ENCODE data around the gene GATA2.

The GATA2 gene

GRCh38 chr3:128492671-128493569, at the start of gene GATA2:
Gene GATA2, minus strand, starts transcription at chr3:128493201. Its CDS starts 6,170 bp downstream, at chr3:128487031.
- no peak for DNase-seq

GRCh38 chr3:128541246-128541645, 48.2 kb upstream of the GATA2 start:
- no peak for DNase-seq

GRCh38 chr3:128539376-128539775, 46.4 kb upstream of the GATA2 start:
- no peak for DNase-seq

- DNase-seq, result no peak
Measured at GRCh38 chr3:128537091-128537703, 44.2 kb upstream of the GATA2 start.

- DNase-seq, result no peak
Measured at GRCh38 chr3:128532012-128532983, 39.3 kb upstream of the GATA2 start.

GRCh38 chr3:128524374-128525299, 31.6 kb upstream of the GATA2 start:
- no peak for DNase-seq

- DNase-seq, result no peak
Measured at GRCh38 chr3:128523591-128523990, 30.6 kb upstream of the GATA2 start.

- no peak for DNase-seq
Measured at GRCh38 chr3:128521715-128522114, 28.7 kb upstream of the GATA2 start.

- no peak for DNase-seq
Measured at GRCh38 chr3:128518587-128519490, 25.8 kb upstream of the GATA2 start.

GRCh38 chr3:128517648-128518047, 24.6 kb upstream of the GATA2 start:
- DNase-seq, result no peak

- DNase-seq, result no peak
Measured at GRCh38 chr3:128515967-128516366, 23.0 kb upstream of the GATA2 start.

- DNase-seq, result no peak
Measured at GRCh38 chr3:128508852-128509251, 15.9 kb upstream of the GATA2 start.

- no peak for DNase-seq
Measured at GRCh38 chr3:128506754-128507153, 13.8 kb upstream of the GATA2 start.

- no peak for DNase-seq
Measured at GRCh38 chr3:128505771-128506170, 12.8 kb upstream of the GATA2 start.

GRCh38 chr3:128504963-128505730, 12.1 kb upstream of the GATA2 start:
- DNase-seq, result no peak

- DNase-seq, result no peak
Measured at GRCh38 chr3:128504533-128504915, 11.5 kb upstream of the GATA2 start.

GRCh38 chr3:128503751-128504532, 10.9 kb upstream of the GATA2 start:
- no peak for DNase-seq

- no peak for DNase-seq
Measured at GRCh38 chr3:128503164-128503651, 10.2 kb upstream of the GATA2 start.

- DNase-seq, result no peak
Measured at GRCh38 chr3:128502712-128503111, 9.7 kb upstream of the GATA2 start.
